Inferior parietal cortex (tissue), 1 donor: Measurements from ENCODE around the gene C1orf174.
A peak's percentile ranks its signal among the peaks of the same experiment; 100 is the strongest.

Experiments used
- DNase-seq: peaks from one replicate; pipeline ENCODE4 v3.0.0-alpha.2; 2016; ENCODE audit errors: extremely low spot score

C1orf174 gene

DNA sequence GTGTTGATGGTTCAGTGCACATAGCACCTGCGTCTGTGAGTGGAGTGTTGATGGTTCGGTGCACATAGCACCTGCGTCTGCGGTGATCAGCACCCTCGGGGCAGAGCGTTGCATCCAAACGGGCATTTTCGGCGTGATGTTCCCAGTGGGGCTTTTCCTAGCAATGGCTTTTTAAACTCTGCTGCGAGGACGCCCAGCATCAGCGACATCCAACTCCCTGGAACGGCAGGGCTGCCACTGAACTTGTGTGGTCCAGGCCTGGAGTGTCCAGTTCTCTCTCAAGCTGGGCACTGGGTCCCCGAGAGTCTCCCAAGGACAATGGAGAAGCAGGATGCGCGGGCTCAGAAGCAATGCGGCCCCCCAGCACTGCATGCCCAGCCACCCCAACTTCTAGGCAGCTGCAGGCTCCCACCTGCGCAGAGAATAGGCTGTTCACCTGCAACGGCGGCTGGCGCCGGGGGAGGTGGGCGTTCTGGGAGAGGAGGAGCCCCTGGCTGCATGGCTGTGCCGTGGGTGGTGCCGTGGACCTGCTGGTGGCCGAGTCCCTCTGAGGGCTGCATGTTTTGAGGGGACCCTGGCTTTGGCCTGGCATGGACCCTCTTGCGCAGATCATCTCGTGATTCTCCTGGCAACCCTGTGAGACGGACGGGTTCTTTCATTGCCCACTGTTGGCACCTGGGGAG lies 10.1 kb upstream of the C1orf174 start:
- no peak for DNase-seq

DNA sequence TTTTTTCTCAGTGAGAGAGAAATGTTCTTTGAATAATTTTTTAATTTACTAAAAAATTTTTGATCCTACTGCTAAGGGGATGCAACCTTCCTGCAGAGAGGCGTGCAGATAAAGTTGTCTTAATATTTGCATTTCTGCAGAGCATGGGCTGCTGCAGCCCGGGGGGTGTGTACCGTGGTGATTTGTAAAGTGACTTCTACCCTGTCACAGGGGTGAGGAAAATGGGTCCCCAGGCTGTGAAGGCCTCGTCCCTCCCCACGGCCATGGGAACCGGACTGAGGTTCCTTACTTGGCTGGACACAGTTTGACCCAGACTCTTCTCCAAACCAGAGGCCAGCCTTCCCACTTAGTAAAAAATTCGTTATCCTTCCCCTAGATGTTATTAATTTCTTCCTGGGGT lies 9.5 kb upstream of the C1orf174 start:
- no peak for DNase-seq

DNA sequence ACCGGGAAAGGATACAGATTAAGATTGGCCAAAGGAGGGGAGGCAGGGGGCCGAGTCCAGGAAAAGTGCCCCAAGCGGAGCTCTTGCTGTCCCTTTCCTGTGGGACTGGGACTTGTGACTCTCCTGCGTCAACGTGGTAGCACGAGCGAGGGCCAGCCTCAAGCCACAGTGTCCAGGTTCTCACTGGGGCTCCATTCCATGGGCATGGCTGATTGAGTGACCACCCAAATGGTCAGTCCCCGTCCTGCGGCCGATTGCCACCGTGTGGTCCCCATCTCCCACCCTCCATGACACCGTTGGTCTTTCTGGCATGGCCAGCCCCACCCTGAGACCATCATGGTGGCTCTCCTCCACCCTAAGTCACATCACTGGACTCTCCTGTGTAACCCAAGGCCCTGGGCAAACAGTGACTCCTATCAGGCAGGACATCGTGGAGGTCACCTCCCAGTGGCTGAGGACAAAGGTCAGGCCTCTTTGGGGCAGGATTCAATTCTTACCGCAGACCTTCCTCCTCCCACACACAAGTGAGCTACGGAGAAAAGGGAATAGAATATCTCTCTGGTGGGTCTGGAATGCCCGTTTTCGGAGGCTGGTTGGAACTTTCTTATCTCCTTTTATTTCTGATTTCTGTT lies 8.9 kb upstream of the C1orf174 start:
- DNase-seq: no peak

DNA sequence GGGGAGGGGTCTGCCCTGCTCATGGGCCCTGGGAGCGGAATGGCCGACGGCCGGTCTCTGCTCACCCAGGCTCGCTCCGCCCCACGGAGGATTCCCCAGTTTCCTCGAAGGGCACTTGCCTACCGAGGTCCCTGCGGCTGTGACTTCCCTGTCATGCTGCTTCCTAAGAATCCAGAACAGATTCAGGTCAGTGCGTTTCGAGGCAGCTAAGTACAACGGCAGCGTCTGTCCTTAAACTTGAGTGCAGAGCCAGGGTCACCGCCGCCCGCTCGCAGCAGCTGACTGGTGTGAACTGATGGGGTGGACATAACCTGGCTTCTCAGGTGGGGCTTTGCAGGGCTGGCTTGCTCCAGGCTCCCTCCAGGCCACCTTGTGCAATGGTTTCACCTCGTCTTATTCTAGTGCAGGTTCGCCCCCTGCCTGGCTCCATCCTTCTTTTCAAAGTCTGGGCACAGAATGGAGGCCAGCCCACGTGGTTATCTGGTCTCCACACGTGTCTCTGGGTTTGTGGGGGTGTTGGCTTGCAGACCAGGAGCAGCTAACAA lies 7.6 kb upstream of the C1orf174 start:
- DNase-seq: no peak

DNA sequence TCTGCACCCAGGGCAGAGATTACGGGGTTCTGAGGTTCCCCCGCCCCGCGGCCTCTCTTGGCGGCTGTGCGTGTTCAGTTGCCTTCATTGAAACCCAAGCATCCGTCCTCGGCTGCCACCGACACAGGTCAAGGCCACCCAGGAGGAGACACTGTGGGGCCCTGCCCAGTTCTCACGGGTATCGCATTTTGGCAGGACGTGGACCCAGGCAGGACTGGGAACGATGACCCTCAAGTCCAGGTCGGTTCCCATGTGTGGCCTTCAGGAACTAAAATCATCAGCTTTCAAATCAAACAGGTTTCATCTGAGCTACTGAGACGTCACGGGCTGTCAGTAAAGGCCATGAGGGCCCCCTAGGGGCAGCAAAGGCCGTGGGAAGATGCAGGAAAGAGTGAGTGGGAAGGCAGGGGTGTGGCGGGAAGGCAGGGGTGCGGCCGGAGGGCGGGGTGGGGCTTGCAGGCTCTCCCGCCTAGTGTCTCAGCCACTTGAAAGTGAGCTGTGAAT lies 7.0 kb upstream of the C1orf174 start:
- no peak for DNase-seq

DNA sequence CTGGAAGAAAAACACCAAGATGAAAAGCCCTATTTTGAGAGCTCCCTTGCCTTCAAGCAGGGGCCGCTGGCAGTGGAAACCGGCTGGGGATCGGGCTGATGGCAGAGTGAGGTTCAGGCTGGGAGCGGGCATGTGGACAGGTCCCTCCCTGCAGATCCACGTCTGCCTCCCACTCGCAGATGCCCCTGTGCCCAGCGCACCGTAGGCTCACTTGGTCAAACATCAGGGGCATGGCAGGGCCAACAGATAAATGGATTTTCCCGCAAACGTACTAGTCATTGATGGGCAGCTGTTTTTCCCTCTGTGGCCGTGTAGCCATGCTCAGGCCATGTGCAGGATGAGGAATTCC lies 6.6 kb upstream of the C1orf174 start:
- no peak for DNase-seq

DNA sequence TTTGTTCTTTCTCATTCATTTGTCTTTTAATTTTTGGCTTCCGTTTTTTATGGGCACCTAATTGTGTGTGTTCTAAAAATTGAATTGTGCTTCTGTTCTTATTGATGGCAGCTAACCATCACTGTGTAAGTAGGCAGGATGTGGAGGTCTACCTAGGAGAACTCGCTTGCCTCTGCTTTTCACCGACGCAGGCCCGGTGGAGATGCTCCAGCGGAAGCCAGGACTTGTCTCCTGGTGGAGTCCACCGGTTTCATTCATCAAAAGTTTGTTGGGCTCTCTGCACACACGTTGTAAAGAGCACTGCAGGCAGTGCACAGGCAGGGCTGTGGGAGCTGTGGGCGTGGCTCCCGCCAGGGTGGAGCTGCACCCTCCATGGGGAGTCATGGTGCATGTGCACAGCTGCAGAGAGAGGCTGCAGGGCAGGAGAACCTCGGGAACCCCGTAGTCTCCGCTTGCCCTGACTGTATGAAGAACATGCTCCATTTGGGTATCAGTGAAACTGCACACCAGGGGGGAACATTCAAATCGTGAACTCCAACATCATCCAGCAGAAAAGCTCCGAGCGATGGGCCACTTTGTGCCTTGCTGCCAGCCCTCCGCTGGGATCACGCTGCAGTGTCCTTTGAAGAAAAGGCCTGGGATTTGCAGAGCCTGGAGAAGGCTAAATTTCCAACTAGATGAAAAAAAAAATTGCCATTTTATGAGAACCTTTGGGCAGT lies 6.0 kb upstream of the C1orf174 start:
- DNase-seq: no peak

DNA sequence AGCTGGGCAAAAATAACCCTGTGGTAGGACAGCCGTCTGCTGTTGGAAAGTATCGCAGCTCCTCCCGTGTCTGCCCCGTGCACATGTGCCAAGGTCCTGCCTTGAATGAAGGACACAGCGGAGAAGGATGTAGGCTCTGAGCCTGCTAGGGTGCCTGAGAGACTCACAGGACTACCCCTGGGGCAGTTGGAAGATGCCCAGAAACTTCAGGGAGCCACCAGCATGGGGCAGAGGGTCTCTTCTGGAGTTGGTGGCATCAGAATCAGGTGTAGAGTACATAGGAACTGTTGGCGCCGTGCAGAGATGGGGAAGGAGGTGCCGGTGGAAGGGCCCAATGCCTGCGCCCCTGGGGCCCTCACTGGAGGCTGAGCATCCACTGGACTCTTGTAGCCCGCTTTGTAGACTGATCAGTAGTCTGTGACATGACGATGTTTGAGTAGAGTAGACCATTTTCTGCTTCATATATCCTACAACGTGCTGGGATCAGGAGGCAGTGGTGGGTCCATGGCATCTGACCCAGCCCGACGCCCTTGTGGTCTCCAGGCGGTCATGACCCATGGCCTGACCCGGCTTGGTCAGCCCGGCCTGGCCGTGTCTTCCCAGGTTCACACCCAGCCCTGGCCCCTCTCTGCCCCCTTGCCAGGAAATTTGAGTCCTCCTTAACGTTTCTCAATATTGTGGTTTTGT lies 5.3 kb upstream of the C1orf174 start:
- no peak for DNase-seq

DNA sequence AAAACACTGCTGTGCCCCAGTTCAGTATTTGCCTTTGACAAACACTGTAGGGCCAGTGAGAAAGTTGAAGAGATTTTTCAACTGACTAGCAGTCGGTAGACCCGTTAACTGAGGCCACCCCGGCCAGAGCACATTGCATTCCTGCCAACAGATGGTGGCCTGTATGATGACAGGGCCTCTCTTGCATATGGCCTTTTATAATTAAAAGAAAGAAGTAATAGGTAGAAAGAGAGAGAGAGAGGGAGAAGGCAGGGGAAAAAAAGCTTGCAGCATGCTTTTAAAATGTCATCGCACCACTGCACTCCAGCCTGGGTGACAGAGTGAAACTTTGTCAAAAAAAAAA lies 4.7 kb upstream of the C1orf174 start:
- DNase-seq: no peak

DNA sequence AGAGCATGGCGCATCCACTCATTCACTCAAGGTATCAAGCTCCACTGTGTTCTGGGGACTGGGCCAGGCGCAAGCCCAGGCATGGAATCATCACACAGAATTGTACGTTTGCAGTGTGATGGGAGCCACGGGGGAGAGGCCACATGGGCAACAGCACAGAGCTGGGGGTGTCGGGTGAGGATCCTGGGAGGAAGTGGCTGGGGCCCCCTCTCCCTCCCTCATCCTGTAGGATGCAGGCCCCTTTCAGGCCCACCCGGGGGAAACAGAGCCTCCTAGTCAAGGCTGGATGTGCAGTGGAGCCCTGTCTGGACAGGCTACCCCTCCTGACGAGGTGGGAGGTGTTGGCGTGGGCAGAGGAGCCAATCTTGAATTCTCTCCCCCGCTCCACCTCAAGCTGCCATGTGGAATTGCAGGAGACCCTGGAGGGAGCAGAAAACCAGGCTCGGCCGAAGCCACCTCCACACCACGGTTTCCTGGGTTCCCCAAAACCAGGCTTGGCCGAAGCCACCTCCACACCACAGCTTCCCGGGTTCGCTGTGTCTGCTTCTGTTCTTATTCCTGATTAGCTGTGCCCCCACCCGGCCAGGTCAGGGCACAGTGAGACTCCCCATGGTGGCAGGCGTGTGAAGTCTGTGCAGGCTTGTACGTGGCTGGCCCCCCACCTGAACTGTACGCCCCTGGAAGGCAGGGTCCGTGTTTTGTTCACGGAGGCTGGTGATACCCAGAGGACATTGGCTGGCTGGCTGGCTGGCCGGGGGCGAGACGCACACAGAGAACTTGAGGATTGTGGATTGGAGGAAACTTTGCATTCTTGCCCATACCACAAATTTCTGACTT lies 4.2 kb upstream of the C1orf174 start:
- DNase-seq: no peak

DNA sequence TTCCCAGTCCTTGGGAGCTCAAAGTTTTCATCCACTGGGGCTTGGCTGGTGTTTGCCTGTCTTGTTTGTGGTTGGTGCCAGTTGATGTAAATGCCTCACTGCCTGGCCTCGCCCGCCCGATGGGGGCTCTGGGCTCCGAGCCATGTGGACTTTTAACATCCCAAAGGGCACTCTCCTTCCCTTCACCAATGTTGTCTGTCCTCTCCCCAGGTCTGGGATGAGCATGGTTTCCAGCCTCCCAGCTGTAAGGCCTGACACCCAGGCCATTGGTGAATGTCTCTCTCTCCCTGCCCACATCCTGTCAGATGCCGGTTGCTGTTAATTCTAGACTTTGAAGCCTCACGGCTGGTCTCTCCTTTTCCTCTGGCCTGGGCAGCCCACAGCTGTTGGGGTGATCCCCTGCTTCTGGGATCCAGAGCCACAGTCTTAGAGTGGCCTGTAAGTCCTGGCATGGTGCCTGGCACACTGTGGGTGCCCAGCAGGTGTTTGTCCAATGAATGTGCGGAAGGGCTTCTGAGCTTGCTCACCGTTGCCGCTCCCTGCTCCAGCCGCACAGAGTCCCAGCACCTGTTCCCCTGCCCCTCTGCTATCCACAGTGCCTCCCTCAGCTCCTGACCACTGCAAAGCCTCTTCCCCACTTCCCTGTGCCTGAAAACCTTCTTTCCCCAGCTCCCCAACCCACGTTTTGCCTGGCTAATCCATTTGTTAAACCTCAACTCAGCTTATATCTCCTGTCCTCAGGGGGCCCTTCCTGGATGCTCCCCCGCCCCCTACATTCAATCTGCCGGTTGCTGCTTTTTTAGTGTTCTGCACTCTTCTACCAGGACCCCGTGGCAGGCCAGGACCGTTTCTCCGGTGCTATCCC lies 3.3 kb upstream of the C1orf174 start:
- DNase-seq: no peak

DNA sequence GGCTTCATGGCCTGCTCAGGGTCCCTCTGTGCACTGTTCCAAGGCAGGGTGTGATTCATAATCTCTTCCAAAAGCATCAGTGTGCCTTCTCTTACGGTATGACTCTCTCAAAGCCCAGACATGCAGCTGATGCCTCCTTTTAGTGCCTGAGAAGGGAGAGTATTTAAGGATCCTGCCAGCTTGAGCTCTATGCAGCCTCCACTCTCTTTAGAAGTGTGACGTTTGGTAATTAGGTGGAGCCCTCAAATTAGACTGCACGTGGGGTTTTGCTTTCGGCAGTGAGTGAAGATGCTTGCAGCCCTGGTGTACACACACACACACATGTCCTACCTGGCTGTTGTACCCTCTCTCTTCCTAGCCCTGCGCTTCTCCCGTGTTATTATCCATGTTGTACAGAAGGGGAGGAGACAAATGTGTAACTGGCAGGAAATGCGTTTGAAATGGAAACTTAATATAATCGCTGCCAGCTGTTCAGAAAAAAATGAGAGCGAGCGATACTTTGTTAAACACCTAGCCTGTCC lies 2.6 kb upstream of the C1orf174 start:
- peak; percentile 22 for DNase-seq

DNA sequence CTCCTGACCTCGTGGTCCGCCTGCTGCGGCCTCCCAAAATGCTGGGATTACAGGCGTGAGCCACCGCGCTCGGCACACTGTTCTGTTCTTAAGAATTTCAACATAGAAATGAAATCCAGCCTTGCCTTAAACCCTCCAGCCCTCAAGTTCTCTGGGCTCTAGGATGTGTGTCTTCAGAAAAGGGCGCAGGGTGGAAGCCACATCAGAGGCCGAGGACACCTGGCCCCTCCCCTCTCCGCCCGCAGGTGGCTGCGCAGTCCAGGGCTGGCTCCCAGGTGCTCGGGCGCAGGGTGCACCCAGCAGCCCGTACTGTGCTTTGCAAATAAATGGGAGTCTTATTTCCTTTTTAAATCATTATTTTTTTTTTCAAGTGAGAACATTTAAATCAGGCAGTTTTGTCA lies 2.0 kb upstream of the C1orf174 start:
- no peak for DNase-seq

DNA sequence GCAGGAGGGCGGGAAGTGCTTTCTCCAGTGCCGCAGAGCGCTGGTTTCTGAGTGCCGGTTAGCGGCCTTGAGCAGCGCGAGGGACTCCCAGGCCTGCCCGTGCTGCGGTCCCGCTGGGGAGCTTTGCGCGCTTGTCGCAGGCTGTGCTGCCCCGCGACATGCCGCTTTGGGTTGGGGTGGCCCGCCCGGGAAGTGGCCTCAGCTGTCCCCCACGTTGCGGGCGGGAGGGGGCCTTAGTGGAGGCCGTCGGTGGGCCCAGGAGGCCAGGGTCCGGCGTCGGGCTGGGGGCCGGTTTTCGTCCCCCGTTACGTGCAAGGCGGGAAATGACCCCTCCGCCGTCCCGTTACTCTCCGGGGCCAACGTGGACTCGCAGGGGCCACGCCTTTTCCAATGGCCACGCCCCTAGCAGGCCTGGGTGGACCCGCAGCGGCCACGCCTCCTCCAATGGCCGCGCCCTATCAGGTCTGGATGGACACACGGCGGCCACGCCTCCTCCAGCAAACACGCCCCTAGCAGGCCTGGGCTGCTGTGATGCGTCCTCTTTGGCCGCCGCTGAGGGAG lies 977 bp upstream of the C1orf174 start:
- DNase-seq: peak; percentile 95

DNA sequence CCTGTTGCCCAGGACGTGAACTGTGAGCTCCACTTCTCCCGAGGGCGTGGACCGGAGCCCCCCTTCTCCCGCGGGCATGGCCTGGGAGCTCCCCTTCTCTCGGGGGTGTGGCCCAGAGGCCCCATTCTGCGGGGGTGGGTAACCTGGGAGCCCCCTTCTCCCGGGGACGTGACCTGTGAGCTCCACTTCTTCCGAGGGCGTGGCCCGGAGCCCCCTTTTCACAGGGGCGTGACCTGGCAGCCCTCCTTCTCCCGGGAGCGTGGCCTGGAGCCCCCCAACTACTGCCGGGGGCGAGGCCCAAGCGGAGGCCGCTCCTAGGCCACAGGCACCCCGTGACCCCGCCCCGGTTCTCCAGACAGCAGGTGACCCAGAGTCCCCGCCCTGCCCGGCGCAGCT lies 320 bp downstream of the C1orf174 start:
- no peak for DNase-seq

DNA sequence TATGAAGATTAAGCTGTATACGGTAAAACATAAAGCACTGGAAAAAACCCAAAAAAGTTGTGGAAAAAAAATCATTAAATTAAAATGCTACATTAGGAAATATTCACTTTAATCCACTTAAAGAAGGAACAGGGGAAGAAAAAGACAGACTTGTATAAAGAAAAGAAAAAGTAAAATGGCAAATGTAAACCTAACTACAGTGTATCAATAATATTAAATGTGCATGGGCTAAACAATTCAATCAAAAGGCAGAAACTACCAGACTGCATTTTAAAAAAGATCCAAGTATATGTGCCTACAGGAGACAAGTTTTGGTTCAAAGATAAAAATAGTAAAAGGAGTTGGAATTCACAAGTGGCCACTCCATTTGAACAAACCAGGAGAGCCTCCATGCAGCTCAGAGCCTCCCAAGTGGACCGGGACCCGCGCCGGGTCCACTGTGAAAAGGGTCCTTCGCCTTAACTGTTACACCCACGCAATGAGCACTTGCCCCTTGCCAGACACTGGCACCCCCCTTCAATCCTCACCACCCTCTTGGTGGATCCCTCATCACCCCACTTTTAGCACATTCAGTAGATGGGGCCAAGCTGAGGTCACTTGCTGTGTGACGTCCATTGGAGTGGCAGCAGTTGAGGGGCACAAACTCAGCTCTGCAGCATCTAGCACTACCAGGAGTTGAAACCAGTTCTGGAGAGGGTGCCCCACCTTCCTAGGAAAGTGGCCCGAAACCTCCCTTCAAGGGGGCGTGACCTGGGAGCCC lies 898 bp downstream of the C1orf174 start:
- no peak for DNase-seq

DNA sequence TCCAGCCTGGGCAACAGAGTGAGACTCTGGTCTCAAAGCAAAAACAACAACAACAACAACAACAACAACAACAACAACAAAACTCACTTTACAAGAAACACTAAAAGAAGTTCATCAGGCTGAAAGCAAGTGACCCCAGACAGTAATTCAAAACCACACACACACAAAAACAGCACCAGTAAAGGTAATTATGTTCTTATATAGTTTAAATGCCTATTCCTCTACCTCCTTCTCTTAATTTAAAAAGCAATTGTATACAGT lies 1.7 kb downstream of the C1orf174 start:
- DNase-seq: no peak

DNA sequence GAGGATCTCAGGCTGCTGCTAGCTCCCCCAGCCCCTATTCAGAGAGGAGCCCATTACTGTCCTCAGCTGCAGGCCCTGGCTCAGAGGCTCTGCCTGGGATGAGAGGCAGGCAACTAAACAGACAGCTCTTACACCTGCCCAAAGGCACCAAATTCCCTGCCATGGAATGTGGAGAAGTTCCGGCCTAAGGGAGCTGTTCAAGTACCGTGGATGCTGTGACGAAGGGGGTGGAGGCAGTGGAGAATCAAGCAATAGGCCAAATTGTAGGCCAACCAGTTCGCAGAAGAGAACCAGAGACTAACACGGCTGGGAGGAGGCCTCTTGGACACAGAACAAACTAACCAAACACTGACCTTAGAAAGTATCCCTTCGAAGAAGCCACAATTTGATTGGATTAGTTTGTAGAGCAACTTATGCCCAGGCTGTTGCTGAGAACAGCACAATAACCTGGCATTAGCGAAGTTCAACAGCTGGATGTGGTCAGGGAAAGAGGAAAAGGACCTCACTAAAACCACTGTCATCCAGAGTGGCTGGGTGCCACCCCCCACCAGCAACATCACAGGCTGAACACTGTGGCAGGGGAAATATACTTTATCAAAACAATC lies 3.6 kb downstream of the C1orf174 start:
- DNase-seq: no peak

DNA sequence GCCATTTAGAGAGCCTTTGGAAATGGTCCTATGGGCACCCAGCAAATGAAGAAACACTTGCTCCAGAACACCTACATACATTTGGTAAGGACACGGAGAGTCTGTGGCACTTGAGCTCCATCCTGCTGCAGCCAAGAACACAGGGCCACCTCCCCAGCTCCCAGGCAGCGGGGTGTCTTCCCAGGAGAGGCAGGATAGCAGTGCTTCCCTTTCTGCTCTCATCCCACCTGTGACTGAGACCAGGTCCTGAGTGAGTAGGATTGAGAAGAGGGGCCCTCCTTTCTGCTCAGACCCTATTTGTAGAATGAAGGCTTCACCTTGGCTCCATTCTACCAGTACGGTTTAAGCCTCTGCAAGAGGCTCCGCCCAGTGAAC lies 4.1 kb downstream of the C1orf174 start:
- DNase-seq: no peak
